ENCODE results near the gene DCP1A. TPM values are rescaled to one million over a fixed set of nuclear protein-coding genes. Genes with fewer than 3 reads are reported as not detected.

Gene DCP1A
- total RNA-seq, 3 donors from 2014 or later (not counting 1 experiment from before 2014, with no cell fraction given) = 36.5 to 48.9 (median 45.8) TPM

- Mint-ChIP-seq H3K9me3 (no peaks in the 10 kb centered on the region), H3K4me3 (no peak overlapping the region), H3K27me3 (ENCODE audit: low read depth in 2 of 2) (no peaks in the 10 kb centered on the region), H3K4me1 (no peaks in the 10 kb centered on the region), H3K36me3 (no peaks in the 10 kb centered on the region), H3K27ac (no peak overlapping the region)
- intact Hi-C loops (cut with micrococcal nuclease) = no loop called here
- Histone ChIP-seq H3K27me3 (ENCODE audit: control insufficient read depth, insufficient read depth, low read length) (no peaks in the 10 kb centered on the region), H3K36me3 (ENCODE audit: control insufficient read depth, insufficient read depth, low read length) (no peaks in the 10 kb centered on the region), H3K4me3 (ENCODE audit: low read length) (no peak overlapping the region), H3K9me3 (ENCODE audit: control insufficient read depth, insufficient read depth, low read length) (no peaks in the 10 kb centered on the region), H3K27ac (ENCODE audit: low read length) (no peak overlapping the region), H3K4me1 (ENCODE audit: control insufficient read depth, insufficient read depth, low read length) (peaks cover 3% of the 10 kb centered on the region)
- 81% methylated on average over 3 of the region's 3 CpGs for WGBS (ENCODE audit: insufficient coverage)
- ATAC-seq (no peak), DNase-seq (no peak)
- TF ChIP-seq CTCF (IDR thresholded peaks at IDR 0.05) = no peak
Measured at GRCh38 chr3:53264718-53265117, 82.6 kb downstream of the DCP1A start.

- 85% methylated on average over 3 of the region's 4 CpGs for WGBS (ENCODE audit: insufficient coverage)
- ATAC-seq (no peak), DNase-seq (no peak)
- Histone ChIP-seq H3K36me3 (ENCODE audit: control insufficient read depth, insufficient read depth, low read length) (no peaks in the 10 kb centered on the region), H3K9me3 (ENCODE audit: control insufficient read depth, insufficient read depth, low read length) (no peaks in the 10 kb centered on the region), H3K27me3 (ENCODE audit: control insufficient read depth, insufficient read depth, low read length) (no peaks in the 10 kb centered on the region), H3K27ac (ENCODE audit: low read length) (no peak overlapping the region), H3K4me3 (ENCODE audit: low read length) (no peak overlapping the region), H3K4me1 (ENCODE audit: control insufficient read depth, insufficient read depth, low read length) (peaks cover 3% of the 10 kb centered on the region)
- H3K4me1 Mint-ChIP-seq = no peaks in the 10 kb centered on the region
- no peak overlapping the region for H3K27ac Mint-ChIP-seq
- H3K36me3 Mint-ChIP-seq = no peaks in the 10 kb centered on the region
- H3K4me3 Mint-ChIP-seq = no peak overlapping the region
- no peaks in the 10 kb centered on the region for H3K27me3 Mint-ChIP-seq (ENCODE audit: low read depth in 2 of 2)
- TF ChIP-seq CTCF (IDR thresholded peaks at IDR 0.05) = no peak
- intact Hi-C loops (cut with micrococcal nuclease) = no loop called here
- H3K9me3 Mint-ChIP-seq = no peaks in the 10 kb centered on the region
Measured at GRCh38 chr3:53263907-53264306, 83.4 kb downstream of the DCP1A start.

GRCh38 chr3:53261712-53262111, 85.6 kb downstream of the DCP1A start:
- Mint-ChIP-seq H3K4me3 (no peak overlapping the region), H3K27me3 (ENCODE audit: low read depth in 2 of 2) (no peaks in the 10 kb centered on the region), H3K27ac (no peak overlapping the region), H3K4me1 (no peaks in the 10 kb centered on the region), H3K9me3 (no peaks in the 10 kb centered on the region), H3K36me3 (no peaks in the 10 kb centered on the region)
- Histone ChIP-seq H3K27me3 (ENCODE audit: control insufficient read depth, insufficient read depth, low read length) (no peaks in the 10 kb centered on the region), H3K36me3 (ENCODE audit: control insufficient read depth, insufficient read depth, low read length) (no peaks in the 10 kb centered on the region), H3K4me3 (ENCODE audit: low read length) (no peak overlapping the region), H3K27ac (ENCODE audit: low read length) (no peak overlapping the region), H3K4me1 (ENCODE audit: control insufficient read depth, insufficient read depth, low read length) (peaks cover 3% of the 10 kb centered on the region), H3K9me3 (ENCODE audit: control insufficient read depth, insufficient read depth, low read length) (no peaks in the 10 kb centered on the region)
- ATAC-seq (no peak), DNase-seq (no peak)
- no peak for TF ChIP-seq CTCF (IDR thresholded peaks at IDR 0.05)
- 94% methylated on average over 5 of the region's 5 CpGs for WGBS (ENCODE audit: insufficient coverage)
- intact Hi-C loops (cut with micrococcal nuclease) = no loop called here

- 87% methylated on average over 3 of the region's 4 CpGs for WGBS (ENCODE audit: insufficient coverage)
- no peaks in the 10 kb centered on the region for H3K36me3 Mint-ChIP-seq
Measured at GRCh38 chr3:53260286-53260785, 87.0 kb downstream of the DCP1A start.

More at GRCh38 chr3:53260286-53260785, 87.0 kb downstream of the DCP1A start:
- no peak for TF ChIP-seq CTCF (IDR thresholded peaks at IDR 0.05)
- Histone ChIP-seq H3K27me3 (ENCODE audit: control insufficient read depth, insufficient read depth, low read length) (no peaks in the 10 kb centered on the region), H3K4me1 (ENCODE audit: control insufficient read depth, insufficient read depth, low read length) (peaks cover 7% of the 10 kb centered on the region), H3K36me3 (ENCODE audit: control insufficient read depth, insufficient read depth, low read length) (no peaks in the 10 kb centered on the region), H3K27ac (ENCODE audit: low read length) (no peak overlapping the region), H3K9me3 (ENCODE audit: control insufficient read depth, insufficient read depth, low read length) (no peaks in the 10 kb centered on the region), H3K4me3 (ENCODE audit: low read length) (no peak overlapping the region)
- no peaks in the 10 kb centered on the region for H3K4me1 Mint-ChIP-seq
- ATAC-seq = no peak
- no peaks in the 10 kb centered on the region for H3K9me3 Mint-ChIP-seq
- no peak overlapping the region for H3K4me3 Mint-ChIP-seq
- intact Hi-C loops (cut with micrococcal nuclease) = no loop called here
- no peak for DNase-seq
- H3K27ac Mint-ChIP-seq = no peak overlapping the region
- no peaks in the 10 kb centered on the region for H3K27me3 Mint-ChIP-seq (ENCODE audit: low read depth in 2 of 2)
